Lower lobe of right lung (tissue), 2 donors: ENCODE data around the gene SNX1. TPM values are rescaled to one million over a fixed set of nuclear protein-coding genes. Genes with fewer than 3 reads are reported as not detected.
"Not testable (repeated sequence)": the region's sequence is repeated elsewhere in the genome, so short reads cannot be mapped to it uniquely, and the experiment has no call there.

ENCODE experiments used
- ATAC-seq, 2 donors: fragments of 200-7000 bp; cut with Tn5 transposase; one replicate each; pipeline ENCODE4 v1.9.1; 2020 to 2022; ENCODE audit warnings: mild to moderate bottlenecking in 2 of 2, moderate library complexity in 2 of 2
- DNase-seq: peaks from one replicate; pipeline ENCODE4 v3.0.0-alpha.2; 2020
- H3K27ac ChIP-seq: fragments of 200-600 bp; one replicate; pipeline ENCODE4 v1.8.0; 2022
- H3K27me3 ChIP-seq: fragments of 200-600 bp; one replicate; pipeline ENCODE4 v1.8.0; 2022; ENCODE audit warnings: low read depth
- H3K36me3 ChIP-seq: fragments of 200-600 bp; one replicate; pipeline ENCODE4 v1.8.0; 2022; ENCODE audit warnings: mild to moderate bottlenecking
- H3K4me1 ChIP-seq: fragments of 200-600 bp; one replicate; pipeline ENCODE4 v1.8.0; 2022
- H3K4me3 ChIP-seq: fragments of 200-600 bp; one replicate; pipeline ENCODE4 v1.8.0; 2022; ENCODE audit warnings: mild to moderate bottlenecking
- H3K9me3 ChIP-seq: fragments of 200-600 bp; one replicate; pipeline ENCODE4 v1.8.0; 2022
- intact Hi-C: fragments of 100-400 bp; cut with DNase I; formaldehyde crosslinking; loops from one replicate; pipeline ENCODE4 v1.11.0; 2022
- total RNA-seq: library from RNA; stranded (reverse); fragmentation: NEBNext Ultra II Directional; extraction: Animal tissue kit (Norgen Biotek cat#: 25700); gene quantifications from one replicate; pipeline ENCODE4 v1.2.1, GENCODE V29; 2021
- TF ChIP-seq, protein P1 (sequence below): fragments of 200-600 bp; IDR thresholded peaks from one replicate; pipeline ENCODE4 v1.8.0; 2022; ENCODE audit warnings: antibody characterized with exemption, mild to moderate bottlenecking
- donor health status: DM: no; HTN: yes; CAD: no; lungs with severe emphysema.

Gene SNX1
- total RNA-seq, 1 donor from 2014 or later: 157 TPM

DNA sequence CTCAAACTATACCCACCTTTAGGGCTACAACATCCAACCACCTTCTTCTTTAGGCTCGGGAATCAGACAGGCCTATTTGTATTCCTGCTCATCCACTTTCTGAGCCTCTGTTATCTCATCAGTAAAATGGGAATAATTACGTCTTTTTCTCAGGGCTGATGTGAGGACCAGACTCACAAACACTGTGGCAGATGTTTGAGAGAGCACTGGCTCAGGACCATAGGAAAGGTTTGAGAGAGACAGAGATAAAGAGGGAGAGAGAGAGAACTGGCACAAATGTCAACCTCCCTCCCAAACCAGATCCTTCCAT, 44.7 kb upstream of the SNX1 start:
- DNase-seq (no peak), ATAC-seq (no peak)
- TF ChIP-seq, protein P1, sequence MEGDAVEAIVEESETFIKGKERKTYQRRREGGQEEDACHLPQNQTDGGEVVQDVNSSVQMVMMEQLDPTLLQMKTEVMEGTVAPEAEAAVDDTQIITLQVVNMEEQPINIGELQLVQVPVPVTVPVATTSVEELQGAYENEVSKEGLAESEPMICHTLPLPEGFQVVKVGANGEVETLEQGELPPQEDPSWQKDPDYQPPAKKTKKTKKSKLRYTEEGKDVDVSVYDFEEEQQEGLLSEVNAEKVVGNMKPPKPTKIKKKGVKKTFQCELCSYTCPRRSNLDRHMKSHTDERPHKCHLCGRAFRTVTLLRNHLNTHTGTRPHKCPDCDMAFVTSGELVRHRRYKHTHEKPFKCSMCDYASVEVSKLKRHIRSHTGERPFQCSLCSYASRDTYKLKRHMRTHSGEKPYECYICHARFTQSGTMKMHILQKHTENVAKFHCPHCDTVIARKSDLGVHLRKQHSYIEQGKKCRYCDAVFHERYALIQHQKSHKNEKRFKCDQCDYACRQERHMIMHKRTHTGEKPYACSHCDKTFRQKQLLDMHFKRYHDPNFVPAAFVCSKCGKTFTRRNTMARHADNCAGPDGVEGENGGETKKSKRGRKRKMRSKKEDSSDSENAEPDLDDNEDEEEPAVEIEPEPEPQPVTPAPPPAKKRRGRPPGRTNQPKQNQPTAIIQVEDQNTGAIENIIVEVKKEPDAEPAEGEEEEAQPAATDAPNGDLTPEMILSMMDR: no peak
- Histone ChIP-seq H3K4me1 (peaks cover 24% of the 10 kb centered on the region), H3K4me3 (no peak overlapping the region), H3K27me3 (peaks cover 12% of the 10 kb centered on the region), H3K27ac (no peak overlapping the region), H3K36me3 (no peaks in the 10 kb centered on the region), H3K9me3 (no peaks in the 10 kb centered on the region)
- intact Hi-C loops: no loop called here

DNA sequence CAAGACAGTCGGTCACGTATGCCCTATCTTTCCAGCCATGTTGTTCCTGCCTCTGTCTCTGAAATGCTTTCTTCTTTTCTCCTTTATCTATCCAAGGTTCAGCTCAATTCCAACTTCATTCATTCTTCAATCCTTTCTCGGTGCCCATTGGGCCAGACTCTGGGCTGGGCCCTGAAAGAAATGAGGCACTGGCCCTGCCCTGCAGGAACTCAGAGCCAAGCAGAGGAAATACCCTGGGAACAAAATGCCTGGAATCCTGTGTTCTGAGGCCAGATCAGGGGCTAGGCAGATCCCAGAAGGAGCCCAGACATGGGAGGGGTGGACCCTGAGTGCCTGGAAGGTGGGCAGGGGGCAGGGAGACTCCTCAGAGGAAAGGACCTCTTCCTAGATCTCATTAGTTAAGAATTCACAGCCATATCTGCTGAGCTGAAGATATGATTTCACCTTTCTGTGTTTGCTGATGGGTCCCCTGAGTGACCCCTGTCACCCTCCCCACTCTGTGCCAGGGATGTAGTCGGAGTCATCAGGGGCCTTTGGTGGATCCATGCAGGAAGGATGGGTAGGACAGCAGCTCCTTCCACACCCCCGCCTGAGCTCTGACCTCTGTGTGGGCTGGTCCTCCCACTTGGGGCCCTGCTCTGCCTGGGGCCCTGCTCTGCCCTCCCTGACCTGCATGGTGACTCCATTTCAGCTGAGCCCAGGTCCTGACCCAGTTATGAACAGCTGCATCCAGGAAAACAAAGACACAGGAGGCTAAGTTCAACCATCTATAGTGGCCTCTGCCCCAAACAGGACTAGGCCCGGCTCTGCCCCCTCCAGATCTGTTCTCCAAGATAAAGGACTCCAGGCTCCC, 44.1 kb upstream of the SNX1 start:
- intact Hi-C loops: no loop called here
- peaks cover 12% of the 10 kb centered on the region for H3K27me3 ChIP-seq

DNA sequence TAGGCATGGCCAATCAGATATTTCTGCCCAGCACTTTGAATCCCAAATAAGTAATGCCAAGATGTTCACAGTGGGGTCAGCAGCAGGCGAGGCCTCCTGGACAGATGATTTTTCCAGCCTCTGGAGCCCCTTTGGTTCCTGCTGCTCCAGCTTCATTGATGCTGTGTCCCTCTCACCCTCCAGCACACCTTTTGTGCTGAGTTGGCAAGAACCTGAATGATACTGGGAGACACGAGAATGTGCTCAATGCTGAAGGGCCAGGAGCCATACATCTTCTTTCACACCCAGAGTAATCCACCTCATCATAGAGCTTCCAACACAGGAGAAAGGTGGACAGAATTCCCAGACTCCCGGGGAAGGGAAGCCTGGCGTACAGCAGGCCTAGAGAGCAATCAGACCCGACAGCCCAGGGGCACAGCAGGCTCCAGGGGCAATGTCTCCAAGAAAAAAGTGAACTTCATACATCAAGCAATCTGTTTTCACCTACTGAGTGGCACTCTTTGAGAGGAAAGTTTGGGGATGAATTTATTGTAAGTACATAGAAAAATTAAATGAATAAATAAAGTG, 42.8 kb upstream of the SNX1 start:
- Histone ChIP-seq H3K9me3 (no peaks in the 10 kb centered on the region), H3K4me3 (no peak overlapping the region), H3K27me3 (no peaks in the 10 kb centered on the region), H3K4me1 (peaks cover 16% of the 10 kb centered on the region), H3K27ac (no peak overlapping the region), H3K36me3 (no peaks in the 10 kb centered on the region)
- intact Hi-C loops: no loop called here
- no peak for ATAC-seq
- no peak for DNase-seq
- TF ChIP-seq, protein P1: no peak

More for the DNA sequence above, 44.1 kb upstream of the SNX1 start:
- ATAC-seq (no peak), DNase-seq (no peak)
- no peak overlapping the region for H3K27ac ChIP-seq
- TF ChIP-seq, protein P1: no peak
- no peaks in the 10 kb centered on the region for H3K36me3 ChIP-seq
- H3K9me3 ChIP-seq: no peaks in the 10 kb centered on the region
- no peak overlapping the region for H3K4me3 ChIP-seq
- H3K4me1 ChIP-seq: peaks cover 23% of the 10 kb centered on the region

DNA sequence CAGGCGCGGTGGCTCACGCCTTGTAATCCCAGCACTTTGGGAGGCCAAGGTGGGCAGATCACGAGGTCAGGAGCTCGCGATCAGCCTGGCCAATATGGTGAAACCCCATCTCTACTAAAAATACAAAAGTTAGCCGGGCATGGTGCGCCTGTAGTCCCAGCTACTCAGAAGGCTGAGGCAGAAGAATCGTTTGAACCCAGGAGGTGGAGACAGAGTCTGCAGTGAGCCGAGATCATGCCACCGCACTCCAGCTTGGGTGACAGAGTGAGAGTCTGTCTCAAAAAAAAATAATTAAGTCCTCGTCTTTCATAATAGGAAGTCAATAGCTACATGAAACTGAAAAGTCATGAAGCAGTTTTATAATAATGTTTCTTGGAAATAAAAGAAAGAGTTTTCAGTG, 42.1 kb upstream of the SNX1 start:
- H3K27me3 ChIP-seq, H3K4me3 ChIP-seq, DNase-seq, H3K27ac ChIP-seq, ATAC-seq, H3K36me3 ChIP-seq, H3K9me3 ChIP-seq, intact Hi-C loops: not testable (repeated sequence)
- peaks cover 11% of the 10 kb centered on the region for H3K4me1 ChIP-seq

DNA sequence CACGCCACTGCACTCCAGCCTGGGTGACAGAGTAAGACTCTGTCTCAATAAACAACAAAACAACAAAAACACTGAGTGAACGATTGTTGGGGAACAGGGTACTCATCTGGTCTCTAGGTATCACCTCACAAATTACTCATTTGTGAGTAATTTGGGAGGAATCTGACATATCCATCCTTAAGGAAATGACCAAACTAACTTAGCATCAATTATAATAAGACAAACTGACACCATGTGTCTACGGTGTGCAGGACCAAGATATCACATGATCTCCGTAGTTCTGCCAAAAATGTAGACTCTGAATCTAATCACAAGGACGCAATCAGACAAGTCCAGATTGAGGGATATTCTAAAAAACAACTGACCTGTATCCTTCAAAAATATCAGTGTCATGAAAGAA, 37.5 kb upstream of the SNX1 start:
- TF ChIP-seq, protein P1: no peak
- no peak overlapping the region for H3K27ac ChIP-seq
- no peaks in the 10 kb centered on the region for H3K27me3 ChIP-seq
- H3K4me1 ChIP-seq: no peaks in the 10 kb centered on the region
- H3K4me3 ChIP-seq: no peak overlapping the region
- no peak for DNase-seq
- intact Hi-C loops: no loop called here
- H3K36me3 ChIP-seq: no peaks in the 10 kb centered on the region
- no peak for ATAC-seq
- no peaks in the 10 kb centered on the region for H3K9me3 ChIP-seq

DNA sequence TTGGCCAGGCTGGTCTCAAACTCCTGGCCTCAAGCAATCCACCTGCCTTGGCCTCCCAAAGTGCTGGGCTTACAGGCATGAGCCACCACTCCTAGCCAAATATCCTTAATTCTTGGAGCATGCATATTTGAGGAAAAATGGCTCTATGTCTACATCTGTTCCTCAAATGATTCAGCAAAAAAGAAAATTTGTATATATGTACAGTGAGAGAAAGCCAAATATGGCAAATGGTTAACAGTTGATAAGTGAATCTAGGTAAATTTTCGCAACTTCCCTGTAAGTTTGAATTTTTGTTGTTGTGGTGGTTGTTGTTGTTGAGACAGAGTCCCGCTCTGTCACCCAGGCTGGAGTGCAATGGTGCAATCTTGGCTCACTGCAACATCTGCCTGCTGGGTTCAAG, 36.7 kb upstream of the SNX1 start:
- H3K36me3 ChIP-seq, H3K27ac ChIP-seq, H3K4me3 ChIP-seq, ATAC-seq, intact Hi-C loops, H3K27me3 ChIP-seq, H3K9me3 ChIP-seq, H3K4me1 ChIP-seq, DNase-seq: not testable (repeated sequence)
